Keratinocyte (primary cell): ENCODE measurements around the gene SDF2. TPM values are rescaled to one million over a fixed set of nuclear protein-coding genes. Genes with fewer than 3 reads are reported as not detected.

ENCODE experiments used
- DNase-seq: peaks from one replicate; pipeline ENCODE4 v3.0.0-alpha.2; 2011; ENCODE audit warnings: low read depth, missing footprints, low spot score
- FAIRE-seq: peaks from 2 replicates; lab custom pipeline; 2011; peaks lifted over from hg19 to GRCh38; lab: Jason Lieb, UNC
- H2AFZ ChIP-seq: 2 replicates; pipeline ENCODE4 v1.6.0; 2012; ENCODE audit warnings: low read length, control low read depth, inconsistent platforms; ENCODE audit not compliant: control insufficient read depth
- H3K27ac ChIP-seq: 2 replicates; pipeline ENCODE4 v1.5.1; 2011; ENCODE audit warnings: low read length; ENCODE audit not compliant: control insufficient read depth, insufficient read depth
- H3K27me3 ChIP-seq: 3 replicates; pipeline ENCODE4 v1.6.0; 2011; ENCODE audit warnings: low read length; ENCODE audit not compliant: control insufficient read depth, insufficient read depth; ENCODE audit errors: extremely low read depth
- H3K36me3 ChIP-seq, 2 experiments: 2 replicates in 1 of 2; 3 replicates in 1 of 2; pipeline ENCODE4 v1.5.1; 2011; ENCODE audit warnings: low read length in 2 of 2, mild to moderate bottlenecking in 1 of 2; ENCODE audit not compliant: control insufficient read depth in 2 of 2, insufficient read depth in 2 of 2; ENCODE audit errors: extremely low read depth in 1 of 2
- H3K4me1 ChIP-seq: 3 replicates; pipeline ENCODE4 v1.5.1; 2011; ENCODE audit warnings: low read length; ENCODE audit not compliant: control insufficient read depth, insufficient read depth; ENCODE audit errors: extremely low read depth
- H3K4me2 ChIP-seq: 3 replicates; pipeline ENCODE4 v1.6.0; 2011; ENCODE audit warnings: low read depth, low read length; ENCODE audit not compliant: control insufficient read depth, insufficient read depth; ENCODE audit errors: extremely low read depth
- H3K4me3 ChIP-seq, 3 experiments: fragments of 200-600 bp in 1 of 3; sonication (generic) in 1 of 3; 2 replicates in 2 of 3; 3 replicates in 1 of 3; pipeline ENCODE4 v1.5.1; 2011 to 2016; ENCODE audit warnings: low read length in 3 of 3, mild to moderate bottlenecking in 3 of 3, control low read depth in 2 of 3, inconsistent platforms in 1 of 3, low read depth in 1 of 3, mixed read lengths in 1 of 3, mixed run types in 1 of 3, moderate library complexity in 1 of 3; ENCODE audit not compliant: control insufficient read depth in 2 of 3, insufficient read depth in 2 of 3; ENCODE audit errors: extremely low read depth in 1 of 3
- H3K79me2 ChIP-seq: 2 replicates; pipeline ENCODE4 v1.6.0; 2012; ENCODE audit warnings: low read length; ENCODE audit not compliant: control insufficient read depth, insufficient read depth
- H3K9ac ChIP-seq: 3 replicates; pipeline ENCODE4 v1.6.0; 2011; ENCODE audit warnings: low read length; ENCODE audit not compliant: control insufficient read depth, insufficient read depth; ENCODE audit errors: extremely low read depth
- H3K9me1 ChIP-seq: 3 replicates; pipeline ENCODE4 v1.6.0; 2011; ENCODE audit warnings: low read length; ENCODE audit not compliant: control insufficient read depth, insufficient read depth; ENCODE audit errors: extremely low read depth
- H3K9me3 ChIP-seq: 2 replicates; pipeline ENCODE4 v1.5.1; 2012; ENCODE audit warnings: low read depth, low read length; ENCODE audit not compliant: control insufficient read depth
- H4K20me1 ChIP-seq: 3 replicates; pipeline ENCODE4 v1.6.0; 2011; ENCODE audit warnings: low read length; ENCODE audit not compliant: control insufficient read depth, insufficient read depth; ENCODE audit errors: extremely low read depth
- CTCF ChIP-seq, 3 experiments: IDR thresholded peaks in 1 of 3; conservative IDR thresholded peaks in 1 of 3; optimal IDR thresholded peaks in 1 of 3; 2 replicates in 2 of 3; 3 replicates in 1 of 3; pipeline versions ENCODE3 to v1.5.1; 2011; ENCODE audit warnings: low read length in 3 of 3, mild to moderate bottlenecking in 3 of 3, moderate library complexity in 2 of 3, control low read depth in 1 of 3, inconsistent platforms in 1 of 3; ENCODE audit not compliant: insufficient read depth in 2 of 3; ENCODE audit errors: extremely low read depth in 1 of 3
- EZH2 ChIP-seq: IDR thresholded peaks from one replicate; pipeline ENCODE4 v1.6.1; 2012; ENCODE audit warnings: inconsistent platforms, mild to moderate bottlenecking, low read length, moderate library complexity
- dilution Hi-C: fragments of 300-500 bp; cut with MboI; formaldehyde crosslinking; loops from one replicate; pipeline ENCODE4 v1.7.0; 2020; ENCODE audit warnings: low sequenced_read_pairs; ENCODE audit not compliant: extremely low pct_ligation_motif_present
- polyA plus RNA-seq, 5 experiments: library from polyadenylated mRNA; depleted of rRNA in 3 of 5; stranded (reverse) in 3 of 5; stranded (forward) in 1 of 5; unstranded in 1 of 5; fragments of >200 nt; gene quantifications; 1 replicate in 1 of 5; 2 replicates in 3 of 5; 3 replicates in 1 of 5; pipeline versions ENCODE4 v1.2.1 to v1.2.3, GENCODE V29; 2011 to 2012; ENCODE audit warnings: missing spikeins in 2 of 5, low read depth in 1 of 5, low replicate concordance in 1 of 5

Gene SDF2
- polyA plus RNA-seq, 1 donor (not counting 4 experiments of a cell fraction or from before 2014, with no cell fraction given): 61.5 TPM

DNA sequence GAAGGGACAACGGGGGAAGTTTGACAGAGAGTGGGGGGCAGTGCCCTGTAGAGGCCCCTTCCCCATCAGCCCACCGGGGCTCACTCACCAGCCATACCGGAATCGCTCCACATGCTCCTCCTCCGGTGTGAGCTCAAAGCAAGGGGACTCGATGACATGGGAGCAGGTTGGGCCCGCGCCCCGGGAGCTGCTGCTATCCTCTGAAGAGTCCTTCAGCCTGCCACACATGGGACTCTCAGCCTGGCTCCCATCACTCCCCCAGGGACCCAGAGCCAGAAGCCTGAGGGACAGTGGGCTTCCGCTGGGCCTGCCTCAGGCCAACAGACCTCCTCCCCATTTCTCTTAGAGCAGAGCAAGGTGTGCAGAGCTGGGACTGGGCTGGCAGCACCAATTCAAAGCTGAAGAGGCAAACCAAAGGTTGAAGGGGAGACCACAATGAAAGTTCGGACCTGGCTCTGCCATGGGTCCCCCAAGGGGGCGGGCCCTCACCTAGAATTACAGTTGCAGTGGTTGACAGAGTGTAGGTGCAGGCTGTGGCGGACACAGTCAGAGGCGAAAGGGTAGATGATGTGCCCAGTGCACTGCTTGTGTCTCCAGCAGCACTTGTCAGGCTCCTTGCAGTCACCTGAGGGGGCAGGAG, 42.6 kb upstream of the SDF2 start:
- H4K20me1 ChIP-seq: no peaks in the 10 kb centered on the region
- no peak overlapping the region for H3K27ac ChIP-seq
- peaks cover 27 to 37% of the 10 kb centered on the region in 2 experiments for H3K36me3 ChIP-seq
- no peak overlapping the region for H3K4me2 ChIP-seq
- H2AFZ ChIP-seq: no peak overlapping the region
- no peaks in the 10 kb centered on the region for H3K79me2 ChIP-seq
- no peak for TF ChIP-seq CTCF (optimal IDR thresholded peaks at IDR 0.05 in 1 of 3, IDR thresholded peaks at IDR 0.05 in 1 of 3, conservative IDR thresholded peaks at IDR 0.05 in 1 of 3; ENCODE audit: extremely low read depth in 1 of 3, insufficient read depth in 2 of 3, low read length in 3 of 3)
- TF ChIP-seq EZH2: no peak
- H3K9me1 ChIP-seq: no peaks in the 10 kb centered on the region
- no peaks in the 10 kb centered on the region for H3K9me3 ChIP-seq
- no peak for DNase-seq
- dilution Hi-C loops: no loop called here
- no peak overlapping the region for H3K9ac ChIP-seq
- H3K4me3 ChIP-seq: no peak overlapping the region
- H3K4me1 ChIP-seq: no peaks in the 10 kb centered on the region
- no peak for FAIRE-seq
- no peaks in the 10 kb centered on the region for H3K27me3 ChIP-seq

DNA sequence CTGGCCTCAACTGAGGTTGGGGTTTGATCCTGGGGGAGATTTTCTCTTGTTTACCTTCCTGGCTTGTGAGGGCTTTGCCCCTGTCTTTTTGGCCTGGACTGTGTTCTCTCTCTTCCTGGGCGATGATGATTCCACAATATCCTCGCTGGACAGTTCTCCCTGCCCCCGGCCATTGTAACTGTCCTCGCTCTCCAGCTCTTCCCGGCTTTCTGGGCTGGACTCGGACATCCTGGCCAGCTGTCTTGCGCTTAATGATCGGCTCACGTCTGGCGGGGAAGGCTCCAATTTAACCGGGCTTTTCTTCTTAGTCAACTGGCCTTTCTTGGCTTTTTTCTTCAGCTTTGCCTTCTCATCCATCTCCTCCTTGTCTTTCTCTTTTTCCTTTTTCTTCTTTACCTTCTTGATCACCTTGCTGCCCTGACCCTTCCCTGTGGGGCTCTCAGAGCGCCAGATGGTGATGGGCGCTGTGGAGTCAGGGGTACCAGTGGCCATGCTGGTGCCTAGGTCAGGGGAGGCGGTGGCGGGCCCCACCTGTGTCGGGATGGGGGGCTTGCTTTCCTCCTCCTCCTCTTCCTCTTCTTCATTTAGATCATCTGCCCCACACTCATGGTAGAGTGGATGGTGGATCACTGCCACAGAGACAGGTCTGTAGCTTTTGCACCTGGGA, 42.0 kb upstream of the SDF2 start:
- Histone ChIP-seq H3K4me3 (no peak overlapping the region), H3K4me1 (no peaks in the 10 kb centered on the region), H2AFZ (no peak overlapping the region), H3K27ac (no peak overlapping the region), H3K9me3 (no peaks in the 10 kb centered on the region), H3K79me2 (no peaks in the 10 kb centered on the region), H4K20me1 (no peaks in the 10 kb centered on the region), H3K27me3 (no peaks in the 10 kb centered on the region), H3K4me2 (no peak overlapping the region), H3K9ac (no peak overlapping the region), H3K36me3 (peaks cover 33 to 42% of the 10 kb centered on the region in 2 experiments), H3K9me1 (no peaks in the 10 kb centered on the region)
- TF ChIP-seq CTCF (optimal IDR thresholded peaks at IDR 0.05 in 1 of 3, IDR thresholded peaks at IDR 0.05 in 1 of 3, conservative IDR thresholded peaks at IDR 0.05 in 1 of 3; ENCODE audit: extremely low read depth in 1 of 3, insufficient read depth in 2 of 3, low read length in 3 of 3): no peak
- dilution Hi-C loops: no loop called here
- DNase-seq: no peak
- FAIRE-seq: no peak
